Astrocyte of the spinal cord (primary cell): Measurements from ENCODE around the gene IQCC.
A peak's percentile ranks its signal among the peaks of the same experiment; 100 is the strongest.

Experiments used
- DNase-seq: peaks from one replicate; pipeline ENCODE4 v3.0.0; 2011; ENCODE audit warnings: low read depth, low spot score
- H3K4me3 ChIP-seq: 2 replicates; pipeline ENCODE4 v1.5.1; 2011; ENCODE audit warnings: low read depth, mild to moderate bottlenecking, low read length, moderate library complexity
- in situ Hi-C: cut with HindIII; loops from 2 replicates; pipeline ENCODE4 v1.10.0; 2017; ENCODE audit warnings: low sequenced_read_pairs
- TF ChIP-seq, protein P1 (sequence below): IDR thresholded peaks from 2 replicates; pipeline ENCODE4 v1.5.1; 2012; ENCODE audit warnings: low read depth, mild to moderate bottlenecking, low read length, inconsistent platforms

IQCC gene

DNA sequence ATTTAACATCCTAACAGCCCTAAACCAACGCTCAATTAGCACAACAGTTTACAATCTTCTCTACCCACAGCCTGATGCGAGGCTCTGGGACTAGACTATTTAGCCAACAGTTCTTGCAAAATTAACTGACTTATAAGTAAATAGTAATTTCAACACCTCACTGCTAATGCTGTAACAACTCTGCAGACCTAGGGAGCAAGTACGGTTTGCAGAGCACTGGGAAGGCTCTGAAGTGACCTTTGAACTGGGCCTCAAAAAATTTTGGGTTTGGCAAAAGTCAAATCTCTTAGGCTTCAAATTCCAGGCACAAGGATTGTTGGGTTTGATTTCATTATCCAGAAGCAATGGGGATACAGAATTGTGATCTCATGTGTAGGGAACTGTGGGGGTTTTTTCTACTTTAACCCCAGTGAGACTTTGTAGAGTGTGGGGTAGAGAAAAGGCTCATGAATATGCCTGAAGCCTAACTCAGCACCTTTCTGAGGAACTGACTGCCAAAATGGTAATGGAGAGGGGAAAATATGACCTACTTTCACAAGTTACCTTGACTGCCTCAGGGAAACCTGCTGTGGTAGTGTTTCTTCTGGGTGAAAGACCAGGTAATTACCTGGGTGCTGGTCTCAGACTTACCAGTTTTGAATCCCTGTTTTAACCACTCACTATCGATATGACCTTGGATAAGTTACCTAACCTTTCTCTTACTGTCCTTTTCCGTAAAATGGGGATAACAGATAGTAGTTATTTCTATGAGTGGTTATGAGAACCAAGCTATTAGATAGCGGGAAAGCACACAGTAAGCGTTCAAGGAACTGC, 26.9 kb upstream of the IQCC start:
- no peak overlapping the region for H3K4me3 ChIP-seq
- DNase-seq: no peak
- in situ Hi-C loops: no loop called here
- TF ChIP-seq, protein P1, sequence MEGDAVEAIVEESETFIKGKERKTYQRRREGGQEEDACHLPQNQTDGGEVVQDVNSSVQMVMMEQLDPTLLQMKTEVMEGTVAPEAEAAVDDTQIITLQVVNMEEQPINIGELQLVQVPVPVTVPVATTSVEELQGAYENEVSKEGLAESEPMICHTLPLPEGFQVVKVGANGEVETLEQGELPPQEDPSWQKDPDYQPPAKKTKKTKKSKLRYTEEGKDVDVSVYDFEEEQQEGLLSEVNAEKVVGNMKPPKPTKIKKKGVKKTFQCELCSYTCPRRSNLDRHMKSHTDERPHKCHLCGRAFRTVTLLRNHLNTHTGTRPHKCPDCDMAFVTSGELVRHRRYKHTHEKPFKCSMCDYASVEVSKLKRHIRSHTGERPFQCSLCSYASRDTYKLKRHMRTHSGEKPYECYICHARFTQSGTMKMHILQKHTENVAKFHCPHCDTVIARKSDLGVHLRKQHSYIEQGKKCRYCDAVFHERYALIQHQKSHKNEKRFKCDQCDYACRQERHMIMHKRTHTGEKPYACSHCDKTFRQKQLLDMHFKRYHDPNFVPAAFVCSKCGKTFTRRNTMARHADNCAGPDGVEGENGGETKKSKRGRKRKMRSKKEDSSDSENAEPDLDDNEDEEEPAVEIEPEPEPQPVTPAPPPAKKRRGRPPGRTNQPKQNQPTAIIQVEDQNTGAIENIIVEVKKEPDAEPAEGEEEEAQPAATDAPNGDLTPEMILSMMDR: no peak

DNA sequence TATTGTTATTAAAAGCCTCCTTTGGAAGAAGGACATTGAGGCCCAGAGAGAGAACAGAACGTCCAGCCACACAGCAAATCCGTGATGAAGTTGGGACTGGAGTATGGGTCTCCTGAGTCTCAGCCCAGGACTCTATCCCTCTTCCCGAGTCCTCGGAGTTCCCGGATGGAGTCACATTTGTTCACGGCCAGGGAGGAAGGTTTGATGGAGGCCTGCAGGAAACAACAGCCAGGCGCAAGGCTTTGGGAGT, 26.4 kb upstream of the IQCC start:
- peak overlapping the region; percentile 73 for H3K4me3 ChIP-seq
- DNase-seq: no peak
- TF ChIP-seq, protein P1: no peak
- in situ Hi-C loops: no loop called here

DNA sequence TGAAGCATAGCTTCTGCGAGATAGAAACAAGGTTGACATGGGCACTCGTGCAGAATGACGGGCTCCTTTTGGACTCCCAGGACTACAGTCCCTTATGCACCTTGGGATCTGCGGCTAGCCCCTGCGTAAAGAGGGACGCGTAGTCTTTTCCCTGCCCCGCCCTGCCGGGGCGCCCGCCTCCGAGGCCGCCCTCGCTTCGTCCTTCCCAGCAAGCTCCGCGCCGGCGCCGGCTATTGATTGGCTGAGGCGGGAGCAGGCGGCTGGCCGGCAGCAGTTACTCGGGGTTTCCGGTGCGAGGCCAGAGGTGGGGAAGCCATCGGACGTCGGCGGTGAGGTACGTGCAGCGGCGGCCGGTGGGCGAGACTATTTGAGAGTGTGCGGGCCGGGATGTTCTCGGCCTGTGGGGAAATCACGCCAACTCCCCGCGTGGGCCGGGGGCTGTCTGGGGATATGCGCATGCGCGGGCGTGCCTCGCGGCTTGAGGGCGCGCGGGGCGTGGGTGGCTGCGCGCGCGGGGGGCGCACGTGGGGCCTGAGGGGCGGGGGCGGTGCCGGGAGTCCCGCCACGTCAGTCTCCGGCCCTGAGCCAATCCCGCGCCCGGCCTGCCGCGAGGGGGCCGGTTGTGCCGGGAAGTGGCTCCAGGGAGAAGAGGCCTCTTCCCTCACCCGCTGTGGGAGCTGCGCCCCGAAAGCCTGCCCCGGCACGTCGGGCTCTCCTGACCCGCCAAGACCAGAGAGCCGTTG, 25.9 kb upstream of the IQCC start, which contains the start of gene TXLNA:
Gene TXLNA (plus strand): TSS at position 233 of the 743 bp plus-strand sequence. CDS start 671 bp downstream, outside the sequence.
- peak within 1 kb of the TSS; percentile 73 for H3K4me3 ChIP-seq
- peak; percentile 94 for DNase-seq
- TF ChIP-seq, protein P1: no peak
- in situ Hi-C loops: no loop called here

DNA sequence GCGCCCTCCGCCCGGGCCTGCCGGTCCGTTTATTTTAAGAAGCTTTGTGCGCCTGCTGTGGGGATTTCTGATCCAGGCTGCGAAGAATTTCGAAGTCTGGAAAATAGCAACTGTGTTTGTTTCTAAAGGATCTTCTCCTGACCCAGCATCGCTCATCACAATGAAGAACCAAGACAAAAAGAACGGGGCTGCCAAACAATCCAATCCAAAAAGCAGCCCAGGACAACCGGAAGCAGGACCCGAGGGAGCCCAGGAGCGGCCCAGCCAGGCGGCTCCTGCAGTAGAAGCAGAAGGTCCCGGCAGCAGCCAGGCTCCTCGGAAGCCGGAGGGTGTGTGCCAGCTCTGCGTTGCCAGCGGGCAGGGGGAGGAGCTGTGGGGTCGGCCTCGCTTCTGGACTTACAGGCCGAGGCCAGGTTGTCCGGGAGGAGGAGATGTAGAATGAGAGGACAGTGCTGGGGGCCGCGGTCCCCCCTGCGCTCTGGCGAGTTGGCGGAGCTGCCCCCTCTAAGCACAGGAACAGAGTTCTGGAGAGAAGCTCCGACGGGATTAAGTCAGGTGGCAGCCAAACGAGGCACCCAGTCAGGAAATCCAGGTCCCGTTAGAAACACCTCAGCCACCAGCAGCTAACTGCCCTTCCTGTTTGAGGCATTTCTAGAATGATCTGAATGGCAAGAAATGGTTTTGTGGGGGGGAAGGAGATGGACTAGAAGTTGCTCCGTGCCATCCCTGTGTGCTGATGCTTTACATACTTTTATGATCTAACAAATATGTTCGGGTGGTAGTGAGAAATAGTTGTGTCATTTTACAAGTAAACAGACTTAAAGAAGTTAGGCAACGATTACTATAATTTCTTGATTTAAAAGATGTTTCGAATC, 25.0 kb upstream of the IQCC start:
- H3K4me3 ChIP-seq: peak overlapping the region; percentile 73
- in situ Hi-C loops: no loop called here
- TF ChIP-seq, protein P1: no peak
- DNase-seq: peak; percentile 25

DNA sequence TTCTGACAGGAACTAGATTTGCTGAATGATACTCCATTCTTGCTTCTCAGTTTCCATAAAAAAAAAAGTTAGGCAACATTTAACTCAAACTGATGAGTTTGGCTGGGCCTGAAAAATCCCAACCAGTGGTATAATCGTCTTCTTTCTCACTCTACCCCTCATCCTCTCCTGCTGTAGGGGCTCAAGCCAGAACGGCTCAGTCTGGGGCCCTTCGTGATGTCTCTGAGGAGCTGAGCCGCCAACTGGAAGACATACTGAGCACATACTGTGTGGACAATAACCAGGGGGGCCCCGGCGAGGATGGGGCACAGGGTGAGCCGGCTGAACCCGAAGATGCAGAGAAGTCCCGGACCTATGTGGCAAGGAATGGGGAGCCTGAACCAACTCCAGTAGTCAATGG, 24.4 kb upstream of the IQCC start:
- peak overlapping the region; percentile 73 for H3K4me3 ChIP-seq
- DNase-seq: no peak
- in situ Hi-C loops: no loop called here
- TF ChIP-seq, protein P1: no peak

DNA sequence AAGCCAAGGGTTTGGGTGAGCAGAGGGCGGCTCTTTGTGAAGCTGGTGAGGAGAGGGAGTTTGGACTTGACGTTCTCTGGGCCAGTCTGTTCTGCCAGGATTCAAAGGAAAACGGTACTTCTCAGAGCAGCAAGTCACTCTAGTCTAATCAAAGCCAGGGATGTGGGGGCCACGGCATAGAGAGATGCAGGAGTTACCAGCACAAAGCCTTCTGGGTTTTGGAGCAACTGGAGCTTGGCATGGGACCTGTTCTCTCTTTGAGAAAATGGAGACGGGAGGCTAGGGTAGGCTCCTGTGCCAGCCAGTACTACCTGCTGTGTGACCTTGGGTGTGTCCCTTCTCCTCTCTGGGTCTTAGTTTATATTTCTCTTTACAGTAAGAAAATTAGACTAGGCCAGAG, 23.9 kb upstream of the IQCC start:
- peak overlapping the region; percentile 73 for H3K4me3 ChIP-seq
- in situ Hi-C loops: no loop called here

More for the DNA sequence above, 23.9 kb upstream of the IQCC start:
- DNase-seq: no peak
- TF ChIP-seq, protein P1: no peak
